Measurements from ENCODE around the gene GRID1.

- no peak for TF ChIP-seq POLR2A (IDR thresholded peaks at IDR 0.05; ENCODE audit: low read depth, low read length)
- no peak for TF ChIP-seq TAF1 (IDR thresholded peaks at IDR 0.05; ENCODE audit: low read depth, low read length)
- no peak for TF ChIP-seq POLR2AphosphoS5 (IDR thresholded peaks at IDR 0.05; ENCODE audit: low read depth, low read length)
- TF ChIP-seq SPI1 (IDR thresholded peaks at IDR 0.05; ENCODE audit: low read depth, low read length) = no peak
- no peak for TF ChIP-seq PAX5 (IDR thresholded peaks at IDR 0.05; ENCODE audit: insufficient read depth, low read length, severe bottlenecking)
Measured at GRCh38 chr10:86136934-86137333, 229.7 kb downstream of the GRID1 start.

Measured in GM12891 (cell line).